GM12865 (cell line): ENCODE data around the gene SRPRA.

Experiments used
- DNase-seq: peaks from one replicate; pipeline ENCODE4 v3.0.0; 2010; ENCODE audit warnings: low read depth
- H3K4me3 ChIP-seq: 2 replicates; pipeline ENCODE4 v1.5.1; 2011; ENCODE audit warnings: mild to moderate bottlenecking, low read depth, low read length, control low read depth
- CTCF ChIP-seq: IDR thresholded peaks from 2 replicates; pipeline ENCODE4 v1.5.1; 2011; ENCODE audit warnings: low read length, control low read depth, low read depth, inconsistent platforms; ENCODE audit not compliant: insufficient read depth; ENCODE audit errors: missing control alignments

The SRPRA gene

DNA sequence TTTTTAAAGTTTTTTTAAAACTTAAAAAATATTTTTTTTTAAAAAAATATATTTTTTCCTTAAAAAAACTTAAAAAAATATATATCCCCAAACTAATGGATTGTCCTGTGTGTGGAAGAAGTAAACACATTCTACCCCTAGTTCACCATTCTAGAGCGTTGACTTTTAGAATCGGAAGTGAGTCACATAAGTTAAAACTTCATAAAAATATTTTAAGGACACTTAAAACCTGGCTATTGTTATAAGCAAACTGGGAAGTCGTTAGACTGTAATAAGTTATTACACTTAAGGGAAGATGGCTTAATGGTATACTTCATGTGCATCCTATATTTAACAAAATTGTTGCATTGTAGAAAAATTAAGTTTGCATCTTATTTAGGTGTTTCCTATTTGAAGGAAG lies 36.0 kb downstream of the SRPRA start:
- H3K4me3 ChIP-seq: no peak overlapping the region
- DNase-seq: no peak
- no peak for TF ChIP-seq CTCF

- no peak overlapping the region for H3K4me3 ChIP-seq
- TF ChIP-seq CTCF: no peak
- DNase-seq: no peak
Observed at GRCh38 chr11:126231725-126232459, 36.8 kb downstream of the SRPRA start.

DNA sequence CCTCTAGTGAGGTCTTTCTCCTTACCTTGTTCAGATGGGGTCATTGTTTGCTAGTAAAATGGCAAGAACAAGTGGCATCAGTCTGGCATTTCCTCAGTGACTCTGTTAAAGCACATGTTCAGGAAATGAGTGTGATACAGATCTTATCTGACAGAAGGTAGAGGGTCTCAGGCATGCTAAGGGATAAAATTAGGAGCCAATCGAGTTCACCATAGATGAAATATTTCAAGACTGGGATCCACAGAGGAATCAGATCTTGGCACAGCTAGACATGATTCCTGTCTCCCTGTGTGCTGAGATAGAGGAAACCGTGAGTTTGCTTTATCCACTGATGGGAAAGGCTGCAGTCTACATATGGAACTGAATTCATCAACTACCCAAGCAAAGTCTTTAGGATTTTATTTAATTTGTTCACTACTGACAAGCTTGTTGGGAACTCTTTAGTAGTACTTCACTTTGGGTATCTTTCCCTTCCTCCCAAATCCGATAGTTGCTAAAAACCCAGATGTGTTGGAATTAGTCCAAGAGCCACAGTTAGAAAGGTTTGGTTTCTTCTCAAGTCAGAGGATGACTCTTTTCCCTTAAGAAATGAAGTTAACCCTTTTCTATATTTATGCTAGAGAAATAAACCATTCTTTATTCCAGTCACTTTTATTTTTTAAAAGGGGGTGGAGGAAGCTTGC lies 38.7 kb downstream of the SRPRA start:
- TF ChIP-seq CTCF: no peak
- DNase-seq: no peak
- no peak overlapping the region for H3K4me3 ChIP-seq

DNA sequence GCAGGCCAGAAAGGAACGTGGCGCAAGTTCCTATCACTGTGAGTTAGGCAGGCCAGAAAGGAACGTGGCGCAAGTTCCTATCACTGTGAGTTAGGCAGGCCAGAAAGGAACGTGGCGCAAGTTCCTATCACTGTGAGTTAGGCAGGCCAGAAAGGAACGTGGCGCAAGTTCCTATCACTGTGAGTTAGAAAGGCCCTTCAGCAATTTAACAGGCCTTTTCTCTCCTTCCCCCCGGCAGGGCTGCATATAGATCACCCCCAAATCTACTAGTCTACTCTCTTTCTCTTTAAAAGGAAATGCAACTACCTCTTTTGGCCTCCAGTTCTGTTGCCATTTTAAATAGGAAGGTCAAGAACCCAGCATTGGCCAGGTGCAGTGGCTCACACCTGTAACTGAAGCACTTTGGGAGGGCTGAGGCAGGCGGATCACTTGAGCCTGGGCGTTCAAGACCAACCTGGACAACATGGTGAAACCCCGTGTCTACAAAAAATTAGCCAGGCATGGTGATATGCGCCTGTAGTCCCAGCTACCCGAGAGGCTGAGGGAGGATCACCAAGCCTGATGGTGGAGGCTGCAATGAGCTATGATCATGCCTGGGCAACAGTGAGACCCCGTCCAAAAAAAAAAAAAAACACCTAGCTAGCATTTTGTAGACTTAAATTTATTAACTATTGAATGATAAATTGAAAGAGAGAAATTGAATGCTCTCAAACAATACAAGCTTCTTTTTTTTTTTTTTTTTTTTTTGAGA lies 42.2 kb downstream of the SRPRA start:
- DNase-seq: no peak
- no peak for TF ChIP-seq CTCF
- no peak overlapping the region for H3K4me3 ChIP-seq

DNA sequence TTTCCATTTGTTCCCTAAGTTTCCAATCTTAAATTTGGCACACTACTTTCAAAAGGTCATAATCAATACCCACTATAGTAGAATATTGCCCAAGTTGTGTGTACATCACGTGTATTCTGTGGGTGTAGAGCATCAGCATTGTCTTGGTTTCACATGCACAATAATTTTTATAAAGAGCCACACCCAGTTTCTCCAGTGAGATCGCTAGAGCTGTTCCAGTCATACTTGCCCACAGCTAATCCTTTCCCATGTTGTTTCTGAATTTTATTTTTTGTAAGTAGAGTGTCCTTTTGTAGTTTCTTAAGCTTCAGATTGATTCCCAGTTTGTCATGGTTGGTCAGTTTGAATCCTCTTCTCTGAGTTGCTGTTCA lies 43.4 kb downstream of the SRPRA start:
- H3K4me3 ChIP-seq: no peak overlapping the region
- no peak for TF ChIP-seq CTCF
- no peak for DNase-seq

- DNase-seq: no peak
- no peak for TF ChIP-seq CTCF
- H3K4me3 ChIP-seq: no peak overlapping the region
Observed at GRCh38 chr11:126224647-126225294, 43.9 kb downstream of the SRPRA start.
